ENCODE measurements around the gene FBXL17. TPM values are rescaled to one million over a fixed set of nuclear protein-coding genes. Genes with fewer than 3 reads are reported as not detected.
A peak's percentile ranks its signal among the peaks of the same experiment; 100 is the strongest.

Gene FBXL17
- total and polyA plus RNA-seq, 2 of the 4 experiments (the other 2 are of a cell fraction) = 3.9 to 8.1 TPM

DNA sequence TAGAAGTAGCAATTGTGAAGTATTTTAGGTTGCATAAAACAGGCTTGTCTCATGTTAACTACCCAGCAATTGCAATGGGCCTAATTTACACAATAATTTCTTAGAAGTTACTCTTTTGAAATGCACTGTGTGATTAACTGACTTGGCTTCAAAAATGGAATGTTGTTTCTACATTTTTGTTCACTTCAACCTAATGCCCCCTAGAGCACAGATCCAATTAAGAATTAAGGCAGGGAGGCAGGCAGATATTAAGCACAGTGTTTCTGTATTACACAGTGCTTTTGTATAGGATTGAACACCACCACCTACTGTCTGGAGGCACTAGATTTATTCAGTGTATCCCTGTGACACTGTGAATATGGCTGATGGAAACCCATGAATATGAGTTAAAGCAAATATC lies 302.1 kb downstream of the FBXL17 start:
- H3K4ac ChIP-seq (ENCODE audit: low read depth, low read length) = no peak overlapping the region
- no peak overlapping the region for H2AFZ ChIP-seq (replicated peaks; ENCODE audit: low read length, poor library complexity)
- H4K91ac ChIP-seq (ENCODE audit: insufficient read depth, low read depth, low read length) = no peak overlapping the region
- no peak overlapping the region for H3K18ac ChIP-seq (ENCODE audit: low read depth, low read length)
- no peaks in the 10 kb centered on the region for H3K9me3 ChIP-seq (ENCODE audit: control insufficient read depth, insufficient read depth, low read length)
- H4K5ac ChIP-seq (ENCODE audit: low read depth, low read length) = no peak overlapping the region
- H3K79me1 ChIP-seq (ENCODE audit: low read depth in 1 of 2, low read length in 2 of 2) = no peaks in the 10 kb centered on the region
- DNase-seq (no peak), ATAC-seq (ENCODE audit: low read depth) (peak; percentile 49)
- in situ Hi-C loops (cut with MboI; ENCODE audit: low sequenced_read_pairs) = no loop called here
- H2BK120ac ChIP-seq (ENCODE audit: low read depth, low read length) = no peak overlapping the region
- H2BK5ac ChIP-seq (ENCODE audit: low read depth, low read length, poor library complexity, severe bottlenecking) = no peak overlapping the region
- no TSS peak for BruUV-seq (replicated peaks)
- H3K56ac ChIP-seq (ENCODE audit: extremely low read depth, insufficient read depth, low read length) = no peak overlapping the region
- H2BK20ac ChIP-seq (ENCODE audit: low read depth, low read length) = no peak overlapping the region
- no peak for TF ChIP-seq RCOR1 (IDR thresholded peaks at IDR 0.05; ENCODE audit: insufficient replicate concordance, low read length)
- TF ChIP-seq MAZ (IDR thresholded peaks at IDR 0.05; ENCODE audit: borderline replicate concordance, low read depth, low read length) = no peak
- 0 out of 2 replicates have a peak, but pooled peaks have one; percentile 4 for TF ChIP-seq CTCF (conservative IDR thresholded peaks at IDR 0.05; ENCODE audit: low read depth, low read length)
- no peak for TF ChIP-seq FOS (IDR thresholded peaks at IDR 0.05; ENCODE audit: low read depth, low read length)
- no peak overlapping the region for H3K9ac ChIP-seq (ENCODE audit: low read depth, low read length)
- H3K27me3 ChIP-seq (ENCODE audit: control insufficient read depth, insufficient read depth, low read length) = no peaks in the 10 kb centered on the region
- H4K8ac ChIP-seq (ENCODE audit: low read depth in 2 of 2, low read length in 2 of 2) = no peak overlapping the region
- ChIA-PET POLR2A (ENCODE audit: unreplicated experiment) (no interaction called here), CTCF (no interaction called here)
- H3K23ac ChIP-seq (ENCODE audit: low read depth, low read length) = no peak overlapping the region
- intact Hi-C loops (cut with micrococcal nuclease) = no loop called here
- H2BK15ac ChIP-seq (ENCODE audit: low read depth, low read length) = no peak overlapping the region
- no peaks in the 10 kb centered on the region for H3K4me1 ChIP-seq (ENCODE audit: control insufficient read depth, insufficient read depth, low read length)
- no peak overlapping the region for H3K4me2 ChIP-seq (ENCODE audit: low read depth, low read length)
- H3K27ac ChIP-seq (ENCODE audit: insufficient read depth, low read length) = no peak overlapping the region
- dilution Hi-C loops (cut with HindIII; ENCODE audit: low sequenced_read_pairs, unreplicated experiment) = no loop called here
- H2AK9ac ChIP-seq (replicated peaks; ENCODE audit: low read depth, low read length, poor library complexity) = no peak overlapping the region
- H3K4me3 ChIP-seq (ENCODE audit: insufficient read depth, low read depth, low read length) = no peak overlapping the region
- no peaks in the 10 kb centered on the region for H3K9me1 ChIP-seq (ENCODE audit: insufficient read depth, low read length)
- H3K14ac ChIP-seq (replicated peaks; ENCODE audit: low read depth, low read length) = no peak overlapping the region
- H4K20me1 ChIP-seq (ENCODE audit: insufficient read depth, low read length) = no peaks in the 10 kb centered on the region
- no peak overlapping the region for H2AK5ac ChIP-seq (ENCODE audit: low read depth, low read length)
- no peaks in the 10 kb centered on the region for H3K36me3 ChIP-seq (ENCODE audit: control insufficient read depth, insufficient read depth, low read length)

Data from IMR-90 (cell line).